Measurements from ENCODE around the gene DSC3.

The DSC3 gene

DNA sequence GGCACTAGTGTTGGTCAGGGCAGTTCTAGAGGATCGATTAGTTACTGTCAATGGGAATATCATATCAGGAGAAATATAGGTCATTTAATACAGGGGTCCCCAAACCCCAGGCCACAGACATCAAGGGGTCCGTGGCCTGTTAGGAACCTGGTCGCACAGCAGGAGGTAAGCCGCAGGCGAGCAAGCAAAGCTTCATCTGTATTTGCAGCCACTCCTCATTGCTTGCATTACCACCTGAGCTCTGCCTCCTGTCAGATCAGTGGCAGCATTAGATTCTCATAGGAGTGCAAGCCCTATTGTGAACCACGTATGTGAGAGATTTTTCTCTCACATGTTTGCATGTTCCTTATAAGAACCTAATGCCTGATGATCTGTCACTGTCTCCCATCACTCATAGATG lies 81.9 kb downstream of the DSC3 start:
- no peaks in the 10 kb centered on the region for H3K27me3 ChIP-seq (ENCODE audit: control insufficient read depth, insufficient read depth, low read length)
- H3K36me3 ChIP-seq (ENCODE audit: control insufficient read depth, insufficient read depth, low read length): no peaks in the 10 kb centered on the region
- no peak overlapping the region for H3K4me3 ChIP-seq (ENCODE audit: low read length)
- no peaks in the 10 kb centered on the region for H3K9me3 ChIP-seq (ENCODE audit: control insufficient read depth, low read length)
- no peaks in the 10 kb centered on the region for H3K4me1 ChIP-seq (ENCODE audit: control insufficient read depth, insufficient read depth, low read length)
- H3K9ac ChIP-seq (ENCODE audit: low read length): no peak overlapping the region

DNA sequence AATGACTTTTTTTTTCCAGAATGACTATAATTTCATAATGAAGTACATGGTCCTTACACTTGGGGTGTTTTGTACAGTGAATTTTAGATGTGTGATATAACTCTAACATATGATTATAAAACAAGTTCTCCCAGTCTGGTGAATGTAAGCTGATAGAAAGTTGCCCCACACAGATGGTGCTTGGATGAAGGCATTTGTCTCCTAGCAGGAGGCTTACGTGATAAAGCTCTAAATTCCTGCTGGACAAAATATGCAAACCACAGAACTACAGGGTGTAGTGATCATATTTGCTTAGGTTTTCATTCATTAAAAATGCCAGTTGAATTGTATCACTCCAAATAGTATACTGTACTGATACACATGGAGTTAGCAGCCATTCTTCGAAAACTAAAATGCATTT lies 85.5 kb downstream of the DSC3 start:
- Histone ChIP-seq H3K9me3 (ENCODE audit: control insufficient read depth, low read length) (no peaks in the 10 kb centered on the region), H3K4me3 (ENCODE audit: low read length) (no peak overlapping the region), H3K4me1 (ENCODE audit: control insufficient read depth, insufficient read depth, low read length) (no peaks in the 10 kb centered on the region), H3K36me3 (ENCODE audit: control insufficient read depth, insufficient read depth, low read length) (no peaks in the 10 kb centered on the region), H3K9ac (ENCODE audit: low read length) (no peak overlapping the region), H3K27me3 (ENCODE audit: control insufficient read depth, insufficient read depth, low read length) (no peaks in the 10 kb centered on the region)

DNA sequence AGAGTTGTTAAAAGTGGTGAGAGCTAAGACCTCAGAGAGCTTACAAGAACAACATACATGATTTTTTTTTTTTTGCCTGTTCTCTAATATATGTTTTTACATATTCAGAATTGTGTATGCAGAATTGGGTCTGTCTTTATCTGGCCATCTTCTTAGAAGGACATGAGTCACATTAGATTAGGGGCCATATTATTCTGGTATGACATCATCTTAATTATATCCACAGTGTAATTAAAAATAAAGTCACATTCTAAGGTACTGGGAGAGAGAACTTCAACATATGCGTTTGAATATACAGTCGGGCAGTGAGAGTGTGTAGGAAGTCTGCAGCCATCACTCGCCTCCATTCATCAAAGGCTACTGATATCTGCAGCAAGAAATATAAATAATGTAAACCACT lies 88.3 kb downstream of the DSC3 start:
- H3K9ac ChIP-seq (ENCODE audit: low read length): no peak overlapping the region
- H3K9me3 ChIP-seq (ENCODE audit: control insufficient read depth, low read length): no peaks in the 10 kb centered on the region
- no peaks in the 10 kb centered on the region for H3K36me3 ChIP-seq (ENCODE audit: control insufficient read depth, insufficient read depth, low read length)
- no peaks in the 10 kb centered on the region for H3K4me1 ChIP-seq (ENCODE audit: control insufficient read depth, insufficient read depth, low read length)
- H3K27me3 ChIP-seq (ENCODE audit: control insufficient read depth, insufficient read depth, low read length): no peaks in the 10 kb centered on the region
- H3K4me3 ChIP-seq (ENCODE audit: low read length): no peak overlapping the region

DNA sequence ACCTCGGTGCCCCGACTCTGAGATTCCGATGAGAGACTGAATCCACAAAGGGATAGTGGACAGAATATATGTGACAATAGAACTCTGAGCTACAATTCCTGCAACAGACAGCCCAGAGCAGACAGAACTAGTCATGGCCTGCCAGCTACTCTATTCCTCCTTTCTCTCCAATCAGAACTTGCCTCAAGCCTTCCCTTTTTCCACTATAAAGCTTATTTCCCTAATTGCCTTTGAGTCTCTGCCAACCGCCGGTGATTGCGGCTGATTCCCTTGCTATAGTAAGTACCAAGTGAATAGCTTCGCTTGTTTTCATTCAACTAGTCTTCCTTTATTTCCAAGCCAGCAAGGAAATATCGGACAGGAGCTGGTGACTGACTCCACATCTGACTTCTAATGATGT lies 96.8 kb downstream of the DSC3 start:
- no peaks in the 10 kb centered on the region for H3K36me3 ChIP-seq (ENCODE audit: control insufficient read depth, insufficient read depth, low read length)

DNA sequence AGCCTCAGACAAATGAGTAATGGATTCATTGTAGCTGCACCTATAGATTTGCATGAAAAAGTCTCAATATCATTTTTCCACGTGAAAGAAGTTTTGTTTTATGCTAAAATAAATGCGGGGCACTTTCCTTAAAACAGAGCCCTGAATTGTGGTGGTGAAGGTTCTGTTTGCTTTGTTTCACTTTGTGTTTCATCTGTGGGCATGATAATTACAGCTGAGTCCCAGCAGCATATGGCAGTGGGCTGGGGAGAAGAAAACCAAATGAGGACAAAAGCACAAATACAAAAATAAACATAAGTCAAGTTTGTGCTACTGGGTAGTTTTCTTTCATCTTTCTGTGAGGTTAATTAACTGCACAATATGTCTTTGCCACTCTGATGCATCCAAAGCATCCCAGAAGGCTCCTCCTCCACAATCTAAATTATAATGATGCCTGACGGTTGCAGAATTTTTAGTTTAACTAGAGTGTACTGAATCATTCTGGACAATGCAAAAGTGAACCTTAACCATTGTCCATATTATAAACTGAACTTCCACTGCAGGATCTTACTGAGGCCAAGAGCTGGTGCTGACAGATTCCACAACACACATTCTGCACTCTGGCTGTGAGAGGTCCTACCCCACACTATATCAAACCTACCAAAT lies 97.6 kb downstream of the DSC3 start:
- H3K9ac ChIP-seq (ENCODE audit: low read length): no peak overlapping the region
- no peaks in the 10 kb centered on the region for H3K36me3 ChIP-seq (ENCODE audit: control insufficient read depth, insufficient read depth, low read length)
- no peaks in the 10 kb centered on the region for H3K4me1 ChIP-seq (ENCODE audit: control insufficient read depth, insufficient read depth, low read length)
- H3K27me3 ChIP-seq (ENCODE audit: control insufficient read depth, insufficient read depth, low read length): peaks cover 6% of the 10 kb centered on the region
- H3K9me3 ChIP-seq (ENCODE audit: control insufficient read depth, low read length): no peaks in the 10 kb centered on the region
- H3K4me3 ChIP-seq (ENCODE audit: low read length): no peak overlapping the region

More for the DNA sequence above, 96.8 kb downstream of the DSC3 start:
- H3K9me3 ChIP-seq (ENCODE audit: control insufficient read depth, low read length): no peaks in the 10 kb centered on the region
- H3K9ac ChIP-seq (ENCODE audit: low read length): no peak overlapping the region
- no peak overlapping the region for H3K4me3 ChIP-seq (ENCODE audit: low read length)
- peaks cover 6% of the 10 kb centered on the region for H3K27me3 ChIP-seq (ENCODE audit: control insufficient read depth, insufficient read depth, low read length)
- no peaks in the 10 kb centered on the region for H3K4me1 ChIP-seq (ENCODE audit: control insufficient read depth, insufficient read depth, low read length)

DNA sequence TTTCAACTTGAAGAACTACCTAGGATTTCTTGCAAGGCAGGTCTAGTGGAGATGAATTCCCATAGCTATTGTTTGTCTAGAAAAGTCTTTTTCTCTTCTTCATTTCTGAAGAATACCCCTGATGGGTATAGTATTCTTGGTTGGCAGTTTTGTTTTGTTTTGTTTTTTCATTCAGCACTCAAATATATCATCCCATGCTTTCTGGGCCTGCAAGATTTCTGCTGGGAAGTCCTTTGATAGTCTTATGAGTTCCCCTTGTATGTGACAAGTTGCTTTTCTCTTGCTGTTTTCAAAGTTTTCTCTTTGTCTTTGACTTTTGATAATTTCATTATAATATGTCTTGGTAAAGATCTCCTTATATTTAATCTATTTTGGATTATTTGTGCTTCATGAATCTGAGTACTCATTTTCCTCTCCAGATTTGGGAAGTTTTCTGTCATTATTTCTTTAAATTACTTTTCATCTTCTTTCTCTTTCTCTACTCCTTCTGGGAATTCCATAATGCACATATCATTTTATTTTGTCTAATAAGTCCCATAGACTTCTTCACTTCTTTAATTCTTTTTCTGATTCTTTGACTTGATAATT lies 101.5 kb downstream of the DSC3 start:
- Histone ChIP-seq H3K27me3 (ENCODE audit: control insufficient read depth, insufficient read depth, low read length) (peaks cover 6% of the 10 kb centered on the region), H3K4me1 (ENCODE audit: control insufficient read depth, insufficient read depth, low read length) (no peaks in the 10 kb centered on the region), H3K36me3 (ENCODE audit: control insufficient read depth, insufficient read depth, low read length) (no peaks in the 10 kb centered on the region), H3K9ac (ENCODE audit: low read length) (no peak overlapping the region), H3K4me3 (ENCODE audit: low read length) (no peak overlapping the region), H3K9me3 (ENCODE audit: control insufficient read depth, low read length) (no peaks in the 10 kb centered on the region)
